Activated CD4-positive, alpha-beta memory T cell treated with anti-CD3 and anti-CD28 coated beads for 36 hours (primary cell): ENCODE measurements around the gene RPS2. TPM values are rescaled to one million over a fixed set of nuclear protein-coding genes. Genes with fewer than 3 reads are reported as not detected.

Source experiments
- CTCF ChIA-PET: fragments of 350-600 bp; sonication (Branson Sonifier 250); formaldehyde crosslinking; loops from one replicate; lab custom pipeline; 2021; ENCODE audit warnings: antibody characterized with exemption, inconsistent platforms; lab: Charles Lee
- POLR2A ChIA-PET: fragments of 350-600 bp; sonication (Branson Sonifier 250); formaldehyde crosslinking; loops from one replicate; lab custom pipeline; 2021; ENCODE audit warnings: antibody characterized with exemption; lab: Charles Lee
- DNase-seq: peaks from one replicate; pipeline ENCODE4 v3.0.0-alpha.2; 2020
- H3K27ac Mint-ChIP-seq: one replicate; pipeline ENCODE4 v1.8.0; 2021; ENCODE audit warnings: mixed read lengths
- H3K27me3 Mint-ChIP-seq: one replicate; pipeline ENCODE4 v1.8.0; 2021; ENCODE audit warnings: mixed read lengths
- H3K36me3 Mint-ChIP-seq: one replicate; pipeline ENCODE4 v1.8.0; 2021; ENCODE audit warnings: mixed read lengths
- H3K4me1 Mint-ChIP-seq: one replicate; pipeline ENCODE4 v1.8.0; 2021; ENCODE audit warnings: low read depth, mixed read lengths
- H3K4me3 Mint-ChIP-seq: one replicate; pipeline ENCODE4 v1.8.0; 2021; ENCODE audit warnings: mild to moderate bottlenecking, mixed read lengths
- H3K9me3 Mint-ChIP-seq: one replicate; pipeline ENCODE4 v1.8.0; 2021; ENCODE audit warnings: mixed read lengths
- intact Hi-C: fragments of 100-400 bp; cut with micrococcal nuclease; formaldehyde crosslinking; loops from one replicate; pipeline ENCODE4 v1.15.1; 2023
- total RNA-seq, 2 experiments: library from RNA; stranded (reverse); gene quantifications; one replicate each; pipeline ENCODE4 v1.2.3, GENCODE V29; 2021

The RPS2 gene
- total RNA-seq, 2 experiments from 2014 or later: 5,123 to 5,136 TPM

GRCh38 chr16:1980030-1980769 lies 15.6 kb upstream of the RPS2 start:
- no peak overlapping the region for H3K27ac Mint-ChIP-seq
- intact Hi-C loops: no loop called here
- no peak for DNase-seq
- H3K36me3 Mint-ChIP-seq: peaks cover 22% of the 10 kb centered on the region
- H3K4me3 Mint-ChIP-seq: no peak overlapping the region
- no peaks in the 10 kb centered on the region for H3K9me3 Mint-ChIP-seq
- H3K27me3 Mint-ChIP-seq: peaks cover 26% of the 10 kb centered on the region
- ChIA-PET CTCF (interaction anchor here (1.3 kb wide), 1 partner anchor 160 kb away, joined by 3 read pairs; no protein-coding TSS in a partner anchor), POLR2A (interaction anchor here (3.2 kb wide), 1 partner anchor 9 kb away, joined by 15 read pairs; the partner anchor contains the start of gene TBL3)
- peaks cover 12% of the 10 kb centered on the region for H3K4me1 Mint-ChIP-seq

DNA sequence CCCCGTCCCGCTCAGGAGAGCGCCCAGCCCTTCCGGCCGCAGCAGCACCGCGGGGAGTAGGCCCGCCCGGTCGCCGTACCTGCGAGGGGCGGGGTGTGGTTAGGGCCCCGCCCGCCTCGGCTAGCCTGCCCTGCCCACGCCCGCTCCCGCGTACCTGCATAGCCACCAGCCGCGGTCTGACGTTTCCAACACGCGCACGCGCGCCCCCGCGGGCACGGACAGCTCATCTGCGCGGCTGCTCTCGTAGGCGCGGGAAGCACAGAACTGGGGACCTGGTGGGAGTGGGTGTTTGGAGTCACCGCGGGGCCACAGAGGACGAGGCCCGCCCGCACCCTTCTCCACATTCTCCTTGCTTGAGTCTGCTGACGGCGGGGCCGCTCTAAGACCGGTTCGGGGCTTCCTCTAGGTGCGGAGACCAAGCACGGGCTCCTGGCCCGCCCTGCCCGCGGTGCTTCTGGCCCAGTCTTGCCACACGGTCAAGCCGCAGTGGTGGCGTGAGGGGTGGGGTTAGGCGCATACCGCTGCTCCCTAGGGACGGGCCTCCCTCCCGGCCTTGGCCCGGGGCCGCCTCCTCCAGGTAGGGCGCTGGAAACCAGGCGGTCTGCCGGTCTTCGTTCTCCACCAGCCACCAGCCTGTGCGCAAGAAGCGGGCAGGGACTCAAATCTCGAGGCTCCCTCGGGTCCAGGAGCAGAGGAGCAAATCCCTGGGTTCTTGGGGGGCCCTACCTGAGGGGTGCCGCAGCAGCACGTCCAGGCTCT lies 14.8 kb upstream of the RPS2 start:
- Mint-ChIP-seq H3K27me3 (peaks cover 26% of the 10 kb centered on the region), H3K4me3 (no peak overlapping the region), H3K36me3 (peaks cover 29% of the 10 kb centered on the region), H3K4me1 (peaks cover 4% of the 10 kb centered on the region), H3K9me3 (no peaks in the 10 kb centered on the region), H3K27ac (no peak overlapping the region)
- ChIA-PET CTCF (interaction anchor here (1.3 kb wide), 1 partner anchor 160 kb away, joined by 3 read pairs; no protein-coding TSS in a partner anchor), POLR2A (interaction anchor here (1.2 kb wide), 1 partner anchor 15 kb away, joined by 4 read pairs; the partner anchor contains the start of gene RPS2)
- DNase-seq: peak; percentile 51
- intact Hi-C loops: no loop called here

DNA sequence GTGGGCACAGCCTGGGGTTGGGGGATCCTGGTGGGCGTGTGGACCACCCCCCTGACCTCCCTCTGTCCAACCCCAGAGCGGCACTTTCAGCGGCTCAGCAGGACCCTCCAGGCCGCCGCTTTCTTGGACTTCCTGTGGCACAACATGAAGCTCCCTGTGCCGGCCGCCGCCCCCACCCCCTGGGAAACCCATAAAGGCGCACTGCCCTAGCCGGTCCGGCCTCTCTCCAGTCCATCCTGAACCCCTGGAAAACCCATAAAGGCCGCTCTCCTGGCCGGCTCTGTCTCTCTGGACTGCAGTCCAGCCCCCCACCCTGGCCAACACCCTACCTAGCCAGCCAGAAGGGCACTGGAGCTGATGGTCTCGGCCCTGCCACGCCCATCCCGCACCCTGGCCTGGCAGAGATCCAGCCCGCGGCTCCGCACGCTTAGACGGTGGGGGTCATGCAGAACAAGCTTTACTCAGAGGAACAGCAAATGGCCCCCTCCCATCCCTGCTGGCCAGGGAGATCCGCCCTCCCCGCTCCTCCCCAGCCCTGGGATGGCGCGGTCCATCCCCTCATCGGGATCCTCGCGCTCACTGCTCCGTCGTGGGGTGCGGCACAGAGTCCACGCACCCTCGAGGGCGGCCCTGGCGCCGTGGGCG lies 14.0 kb upstream of the RPS2 start:
- intact Hi-C loops: no loop called here
- H3K4me3 Mint-ChIP-seq: no peak overlapping the region
- peaks cover 26% of the 10 kb centered on the region for H3K27me3 Mint-ChIP-seq
- no peaks in the 10 kb centered on the region for H3K9me3 Mint-ChIP-seq
- ChIA-PET POLR2A (interaction anchor here (1.2 kb wide), 1 partner anchor 14 kb away, joined by 4 read pairs; the partner anchor contains the start of gene RPS2), CTCF (interaction anchor here (1.2 kb wide), 1 partner anchor 9 kb away, joined by 3 read pairs; no protein-coding TSS in a partner anchor)
- DNase-seq: no peak
- no peak overlapping the region for H3K27ac Mint-ChIP-seq
- H3K4me1 Mint-ChIP-seq: peaks cover 4% of the 10 kb centered on the region
- peaks cover 29% of the 10 kb centered on the region for H3K36me3 Mint-ChIP-seq

DNA sequence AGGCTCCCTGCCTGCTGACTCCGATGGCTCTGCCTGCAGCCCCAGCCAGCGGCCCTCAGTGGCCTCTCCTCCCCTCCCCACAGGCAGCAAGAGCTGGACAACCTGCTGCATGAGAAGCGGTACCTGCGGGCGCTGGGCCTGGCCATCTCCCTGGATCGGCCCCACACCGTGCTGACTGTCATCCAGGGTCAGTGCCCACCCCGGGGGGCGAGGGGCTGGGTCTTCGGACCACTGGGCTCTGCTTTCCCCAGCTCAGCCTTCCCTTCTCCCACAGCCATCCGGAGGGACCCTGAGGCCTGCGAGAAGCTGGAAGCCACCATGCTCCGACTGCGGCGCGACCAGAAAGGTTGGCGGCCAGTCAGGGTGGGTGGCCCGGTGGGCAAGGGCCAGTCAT lies 13.2 kb upstream of the RPS2 start:
- POLR2A ChIA-PET: no interaction called here
- no peak for DNase-seq

DNA sequence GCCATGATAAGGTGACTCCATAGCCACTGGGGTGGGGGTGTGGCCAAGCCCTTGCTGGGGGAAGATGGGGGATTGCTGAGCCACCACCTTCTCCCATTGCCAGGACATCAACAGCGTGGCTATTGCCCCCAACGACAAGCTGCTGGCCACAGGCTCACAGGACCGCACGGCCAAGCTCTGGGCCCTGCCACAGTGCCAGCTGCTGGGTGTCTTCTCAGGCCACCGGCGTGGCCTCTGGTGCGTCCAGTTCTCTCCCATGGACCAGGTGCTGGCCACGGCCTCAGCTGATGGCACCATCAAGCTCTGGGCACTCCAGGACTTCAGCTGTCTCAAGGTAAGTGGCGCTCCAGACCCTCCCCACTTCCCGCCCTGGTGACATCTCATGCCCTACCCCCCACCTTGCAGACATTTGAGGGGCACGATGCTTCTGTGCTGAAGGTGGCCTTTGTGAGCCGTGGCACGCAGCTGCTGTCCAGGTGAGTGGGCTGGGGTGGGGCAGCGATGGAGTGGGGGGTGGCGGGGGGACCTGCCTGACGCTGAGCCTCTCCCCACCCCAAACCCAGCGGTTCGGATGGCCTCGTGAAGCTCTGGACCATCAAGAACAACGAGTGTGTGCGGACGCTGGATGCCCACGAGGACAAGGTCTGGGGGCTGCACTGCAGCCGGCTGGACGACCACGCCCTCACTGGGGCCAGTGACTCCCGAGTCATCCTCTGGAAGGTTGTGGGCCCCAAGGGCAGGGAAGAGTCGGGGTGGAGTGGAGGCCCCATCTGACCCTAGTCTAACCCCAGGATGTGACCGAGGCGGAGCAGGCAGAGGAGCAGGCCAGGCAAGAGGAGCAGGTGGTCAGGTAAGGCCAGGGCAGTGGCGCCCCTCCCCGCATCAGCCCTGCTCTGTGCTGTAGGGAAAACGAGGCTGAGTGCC lies 12.6 kb upstream of the RPS2 start:
- H3K9me3 Mint-ChIP-seq: no peaks in the 10 kb centered on the region
- peaks cover 7% of the 10 kb centered on the region for H3K4me1 Mint-ChIP-seq
- no peak overlapping the region for H3K4me3 Mint-ChIP-seq
- intact Hi-C loops: no loop called here
- H3K27ac Mint-ChIP-seq: no peak overlapping the region
- DNase-seq: no peak
- CTCF ChIA-PET: interaction anchor here (1.2 kb wide), 1 partner anchor 11 kb away, joined by 3 read pairs; no protein-coding TSS in a partner anchor
- POLR2A ChIA-PET: interaction anchor here (1.8 kb wide), 1 partner anchor 13 kb away, joined by 9 read pairs; the partner anchor contains the start of gene RPS2
- H3K36me3 Mint-ChIP-seq: peaks cover 32% of the 10 kb centered on the region
- peaks cover 15% of the 10 kb centered on the region for H3K27me3 Mint-ChIP-seq

More for the DNA sequence above, 13.2 kb upstream of the RPS2 start:
- Mint-ChIP-seq H3K9me3 (no peaks in the 10 kb centered on the region), H3K4me3 (no peak overlapping the region), H3K27ac (no peak overlapping the region), H3K4me1 (peaks cover 5% of the 10 kb centered on the region), H3K36me3 (peaks cover 30% of the 10 kb centered on the region), H3K27me3 (peaks cover 21% of the 10 kb centered on the region)
- CTCF ChIA-PET: interaction anchor here (1.2 kb wide), 1 partner anchor 10 kb away, joined by 3 read pairs; no protein-coding TSS in a partner anchor
- intact Hi-C loops: no loop called here

GRCh38 chr16:1976216-1976520 lies 11.5 kb upstream of the RPS2 start:
- Mint-ChIP-seq H3K27me3 (peaks cover 9% of the 10 kb centered on the region), H3K36me3 (peaks cover 39% of the 10 kb centered on the region), H3K9me3 (no peaks in the 10 kb centered on the region), H3K4me3 (no peak overlapping the region), H3K4me1 (peaks cover 15% of the 10 kb centered on the region), H3K27ac (no peak overlapping the region)
- ChIA-PET CTCF (no interaction called here), POLR2A (interaction anchor here (1.8 kb wide), 1 partner anchor 12 kb away, joined by 9 read pairs; the partner anchor contains the start of gene RPS2)
- intact Hi-C loops: no loop called here
- no peak for DNase-seq

GRCh38 chr16:1975432-1976215 lies 11.0 kb upstream of the RPS2 start:
- Mint-ChIP-seq H3K4me3 (no peak overlapping the region), H3K27me3 (peaks cover 3% of the 10 kb centered on the region), H3K4me1 (peaks cover 20% of the 10 kb centered on the region), H3K9me3 (no peaks in the 10 kb centered on the region), H3K27ac (no peak overlapping the region), H3K36me3 (peaks cover 39% of the 10 kb centered on the region)
- DNase-seq: no peak
- ChIA-PET POLR2A (interaction anchor here (0.8 to 1.8 kb wide), 2 partner anchors 11 kb away, joined by 3 to 9 read pairs; partner anchors contain the start of gene RPS2), CTCF (no interaction called here)
- intact Hi-C loops: no loop called here

DNA sequence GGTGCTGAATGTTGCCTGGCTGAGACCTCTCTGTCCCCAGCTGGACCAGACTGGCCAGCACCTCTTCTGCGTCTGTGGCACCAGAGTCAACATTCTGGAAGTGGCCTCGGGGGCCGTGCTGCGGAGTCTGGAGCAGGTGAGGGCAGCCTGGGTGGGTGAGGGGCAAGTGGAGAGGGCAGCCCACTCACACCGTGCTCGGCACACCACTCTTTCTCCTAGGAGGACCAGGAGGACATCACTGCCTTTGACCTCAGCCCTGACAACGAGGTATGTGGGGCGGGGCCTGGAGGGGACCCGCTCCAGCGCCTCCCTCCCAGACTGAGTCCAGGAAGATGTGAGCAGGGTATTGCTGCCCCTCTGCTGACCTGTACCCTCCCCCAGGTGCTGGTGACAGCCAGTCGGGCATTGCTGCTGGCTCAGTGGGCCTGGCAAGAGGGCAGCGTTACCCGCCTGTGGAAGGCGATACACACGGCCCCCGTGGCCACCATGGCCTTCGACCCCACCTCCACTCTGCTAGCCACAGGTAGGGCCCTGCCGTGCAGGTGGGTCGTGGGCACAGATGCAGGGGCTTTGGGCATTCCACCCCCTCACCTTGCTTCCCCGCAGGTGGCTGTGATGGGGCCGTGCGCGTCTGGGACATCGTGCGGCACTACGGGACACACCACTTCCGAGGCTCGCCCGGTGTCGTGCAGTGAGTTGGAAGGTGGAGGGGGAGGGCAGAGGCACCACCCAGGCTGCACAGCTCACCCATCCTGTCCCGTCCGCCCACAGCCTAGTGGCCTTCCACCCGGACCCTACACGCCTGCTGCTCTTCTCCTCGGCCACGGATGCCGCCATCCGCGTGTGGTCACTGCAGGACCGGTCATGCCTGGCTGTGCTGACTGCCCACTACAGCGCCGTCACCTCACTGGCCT lies 9.8 kb upstream of the RPS2 start:
- no peak for DNase-seq
- Mint-ChIP-seq H3K4me3 (no peak overlapping the region), H3K9me3 (no peaks in the 10 kb centered on the region), H3K36me3 (peaks cover 38% of the 10 kb centered on the region), H3K27me3 (no peaks in the 10 kb centered on the region), H3K4me1 (peaks cover 20% of the 10 kb centered on the region), H3K27ac (no peak overlapping the region)
- CTCF ChIA-PET: no interaction called here
- intact Hi-C loops: no loop called here
- POLR2A ChIA-PET: interaction anchor here (0.8 to 1.0 kb wide), 2 partner anchors 9 to 10 kb away, joined by 3 to 4 read pairs; partner anchors contain the start of gene RPS2

DNA sequence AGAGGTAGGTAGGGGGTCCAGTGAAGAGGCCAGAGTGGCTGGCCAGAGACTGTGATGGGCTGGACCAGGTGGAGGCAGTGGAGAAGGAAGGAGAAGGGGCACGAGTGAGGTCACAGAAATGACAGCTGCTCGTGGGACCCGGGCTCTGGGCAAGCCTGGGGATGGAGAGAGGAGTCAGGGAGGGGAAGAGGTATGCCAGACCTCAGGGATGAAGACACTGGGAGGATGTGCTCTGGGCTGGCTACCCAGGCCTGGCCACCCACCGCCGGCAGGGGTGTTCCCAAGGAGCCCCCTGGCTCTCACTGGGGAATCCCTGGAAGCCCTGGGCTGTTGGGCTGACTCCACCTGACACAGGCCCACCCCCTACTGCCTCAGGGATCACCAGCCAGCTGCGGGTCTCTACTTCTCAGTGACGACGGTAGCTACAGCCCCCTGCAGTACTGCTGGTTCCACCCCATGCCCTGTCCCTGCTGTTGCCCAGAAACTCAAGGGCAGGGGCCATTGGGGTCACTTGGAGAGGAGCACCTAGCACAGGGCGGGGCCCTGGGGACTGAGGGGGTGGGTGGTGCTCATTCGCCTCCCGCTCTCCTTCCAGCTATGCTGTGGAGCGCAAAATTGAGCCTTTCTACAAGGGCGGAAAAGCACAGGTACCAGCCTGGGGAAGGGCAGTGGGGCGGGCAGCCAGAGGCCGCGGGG lies 9.0 kb upstream of the RPS2 start:
- ChIA-PET POLR2A (interaction anchor here (1.0 kb wide), 1 partner anchor 8 kb away, joined by 4 read pairs; the partner anchor contains the start of gene RPS2), CTCF (no interaction called here)
- Mint-ChIP-seq H3K4me1 (peaks cover 20% of the 10 kb centered on the region), H3K4me3 (peak overlapping the region; percentile 20), H3K36me3 (peaks cover 35% of the 10 kb centered on the region), H3K27ac (no peak overlapping the region), H3K27me3 (no peaks in the 10 kb centered on the region), H3K9me3 (no peaks in the 10 kb centered on the region)
- no peak for DNase-seq
- intact Hi-C loops: no loop called here
